Superior temporal gyrus (tissue), 1 donor: Measurements from ENCODE around the gene SETD2.
"Not testable (repeated sequence)": the region's sequence is repeated elsewhere in the genome, so short reads cannot be mapped to it uniquely, and the experiment has no call there.

Source experiments
- DNase-seq: peaks from one replicate; pipeline ENCODE4 v3.0.0-alpha.2; 2016; ENCODE audit errors: extremely low spot score

Gene SETD2

GRCh38 chr3:47036145-47036544, 127.8 kb downstream of the SETD2 start:
- DNase-seq = no peak

GRCh38 chr3:47035645-47036044, 128.3 kb downstream of the SETD2 start:
- DNase-seq = no peak

GRCh38 chr3:47034868-47035489, 128.9 kb downstream of the SETD2 start:
- DNase-seq = peak; percentile 58

DNA sequence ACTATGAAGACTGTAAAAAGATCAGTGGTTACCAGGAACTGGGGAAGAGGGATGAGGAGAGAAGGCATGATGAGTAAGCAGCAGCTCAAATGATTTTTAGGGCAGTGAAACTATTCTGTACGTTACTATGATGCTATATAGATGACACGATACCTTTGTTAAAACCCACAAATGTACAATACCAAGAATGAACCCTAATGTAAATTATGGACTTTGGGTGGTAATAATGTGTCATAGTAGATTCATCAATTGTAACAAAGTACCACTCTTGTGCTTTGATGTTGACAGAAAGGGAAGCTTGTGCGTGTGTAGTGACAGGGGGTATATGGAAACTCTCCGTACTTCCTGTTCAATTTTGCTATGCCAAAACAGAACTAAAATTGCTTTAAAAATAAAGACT, 132.9 kb downstream of the SETD2 start:
- DNase-seq = not testable (repeated sequence)

DNA sequence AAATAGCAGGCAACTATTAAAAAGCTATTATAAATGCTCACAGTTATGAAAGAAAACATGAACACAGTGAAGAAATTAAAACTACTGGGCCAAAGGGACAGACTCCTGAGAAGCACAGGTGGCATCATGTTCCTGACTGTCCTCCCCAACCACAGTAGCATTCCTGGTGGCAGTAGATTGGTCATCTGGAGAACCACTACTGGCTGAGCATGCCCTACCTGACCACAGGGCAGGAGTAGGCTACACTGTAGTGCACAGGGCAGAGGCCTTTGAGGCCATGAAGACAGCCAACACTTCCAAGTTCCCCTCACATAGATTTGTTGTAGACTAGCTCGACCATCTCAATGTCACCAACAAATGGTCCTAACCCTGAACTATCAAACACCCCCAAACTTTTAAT, 135.2 kb downstream of the SETD2 start:
- DNase-seq = no peak

GRCh38 chr3:47028146-47028545, 135.8 kb downstream of the SETD2 start:
- no peak for DNase-seq

DNA sequence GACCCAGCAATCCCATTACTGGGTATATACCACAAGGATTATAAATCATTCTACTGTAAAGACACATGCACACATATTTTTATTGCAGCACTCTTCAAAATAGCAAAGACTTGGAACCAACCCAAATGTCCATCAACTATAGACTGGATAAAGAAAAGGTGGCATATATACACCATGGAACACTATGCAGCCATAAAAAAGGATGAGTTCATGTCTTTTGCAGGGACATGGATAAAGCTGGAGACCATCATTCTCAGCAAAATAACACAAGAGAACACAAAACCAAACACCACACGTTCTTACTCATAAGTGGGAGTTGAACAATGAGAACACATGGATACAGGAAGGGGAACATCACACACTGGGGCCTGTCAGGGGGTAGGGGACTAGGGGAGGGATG, 137.5 kb downstream of the SETD2 start:
- DNase-seq = not testable (repeated sequence)

DNA sequence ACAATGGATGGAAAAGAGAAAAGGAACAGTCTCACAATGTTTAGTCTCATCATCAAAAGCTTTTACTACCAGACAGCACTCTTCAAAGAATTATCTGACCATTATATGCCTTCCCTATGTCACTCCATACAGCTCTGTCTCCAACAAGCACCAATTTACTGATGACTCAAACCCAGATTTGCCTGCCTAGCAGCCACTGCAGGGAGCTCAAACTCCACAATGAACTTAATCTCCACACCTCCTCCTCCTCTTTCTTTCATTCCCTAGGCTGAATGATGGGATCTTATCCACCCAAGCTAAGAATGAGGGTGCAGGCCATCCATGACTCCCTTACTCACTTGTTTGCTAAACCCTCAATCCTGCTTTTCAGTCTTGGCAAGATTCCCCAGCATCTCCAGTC, 139.0 kb downstream of the SETD2 start:
- no peak for DNase-seq

DNA sequence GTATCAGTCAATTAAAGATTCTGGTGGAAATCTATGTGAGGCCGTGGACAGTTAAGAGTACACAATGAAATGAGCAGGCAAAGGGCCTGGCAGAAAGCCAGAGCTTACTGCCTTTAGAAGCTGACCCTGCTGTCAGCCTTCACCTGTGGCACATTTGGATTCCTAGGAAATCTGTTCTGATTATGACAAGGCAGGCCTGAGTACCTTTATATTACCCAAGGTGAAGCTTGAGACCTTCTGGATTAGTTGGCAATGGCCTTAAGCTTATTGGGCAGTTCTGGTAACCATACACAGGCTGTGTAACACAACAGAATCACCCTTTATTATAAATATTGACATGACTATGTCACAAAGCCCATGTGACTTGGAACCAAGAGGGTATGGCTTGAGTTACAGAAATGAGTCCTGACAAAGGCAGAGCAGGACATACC, 141.3 kb downstream of the SETD2 start:
- DNase-seq = no peak

GRCh38 chr3:47020311-47020710, 143.6 kb downstream of the SETD2 start:
- no peak for DNase-seq

DNA sequence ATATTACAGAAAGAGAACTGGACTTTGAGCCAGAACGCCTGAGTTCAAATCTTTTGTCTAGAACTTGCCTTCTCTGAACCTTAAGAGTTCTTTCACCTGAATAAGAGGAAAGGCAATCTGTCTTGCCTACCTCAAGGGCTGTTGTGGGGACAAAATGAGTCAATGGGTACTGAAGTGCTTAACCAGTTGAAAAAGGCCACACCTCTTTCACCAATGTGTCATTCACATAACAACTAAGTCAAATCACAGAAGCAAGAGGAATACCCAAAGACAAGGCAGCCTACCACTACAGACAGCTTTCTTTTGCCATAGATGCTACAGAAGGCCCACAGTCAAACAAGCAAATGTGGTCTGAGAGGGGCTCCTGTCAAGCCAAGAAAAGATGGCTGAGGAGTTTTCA, 144.7 kb downstream of the SETD2 start:
- DNase-seq = no peak

GRCh38 chr3:47018269-47018611, 145.7 kb downstream of the SETD2 start:
- no peak for DNase-seq

DNA sequence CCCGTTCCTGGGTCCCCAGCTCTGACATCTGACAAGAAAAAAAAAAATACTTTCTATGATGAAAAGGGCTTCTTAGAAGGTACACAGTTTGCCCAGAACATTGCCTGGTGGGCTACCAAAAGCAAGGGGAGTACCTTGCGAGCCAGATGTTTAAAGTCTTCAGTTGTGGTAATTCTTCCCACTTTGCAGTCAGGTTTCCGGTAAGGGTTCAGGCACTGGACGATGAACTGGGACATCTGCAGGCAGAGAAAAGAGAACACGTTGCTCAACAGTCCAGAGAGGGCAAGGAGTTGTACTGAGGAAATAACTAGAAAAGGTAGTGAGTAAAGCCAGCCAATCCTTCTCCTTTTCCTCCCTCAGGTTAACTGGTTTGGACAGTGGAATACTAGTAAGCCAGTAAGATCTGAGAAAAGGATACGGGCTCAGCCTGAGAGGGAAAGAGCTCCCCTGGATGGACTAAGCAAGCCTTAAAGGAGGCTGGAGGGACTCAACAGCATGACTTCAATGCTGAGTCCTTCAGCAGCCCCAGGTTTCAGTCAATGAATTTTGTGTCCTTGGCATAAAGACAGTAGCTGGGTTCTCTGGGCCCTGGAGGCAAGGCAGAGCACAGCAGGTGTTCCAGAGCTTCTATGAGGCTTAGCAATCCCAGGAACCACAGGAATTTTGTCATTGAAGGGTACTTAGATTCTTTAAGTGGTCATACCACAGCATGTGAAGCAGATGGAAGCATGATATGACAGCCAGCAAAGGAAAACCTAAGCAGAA, 146.2 kb downstream of the SETD2 start:
- no peak for DNase-seq

GRCh38 chr3:47016934-47017435, 146.9 kb downstream of the SETD2 start:
- DNase-seq = no peak

- no peak for DNase-seq
These were observed 147.6 kb downstream of the SETD2 start for GRCh38 chr3:47016086-47016933.

GRCh38 chr3:47015151-47015550, 148.8 kb downstream of the SETD2 start:
- no peak for DNase-seq

- DNase-seq = no peak
These were observed 149.9 kb downstream of the SETD2 start for GRCh38 chr3:47014036-47014435.

DNA sequence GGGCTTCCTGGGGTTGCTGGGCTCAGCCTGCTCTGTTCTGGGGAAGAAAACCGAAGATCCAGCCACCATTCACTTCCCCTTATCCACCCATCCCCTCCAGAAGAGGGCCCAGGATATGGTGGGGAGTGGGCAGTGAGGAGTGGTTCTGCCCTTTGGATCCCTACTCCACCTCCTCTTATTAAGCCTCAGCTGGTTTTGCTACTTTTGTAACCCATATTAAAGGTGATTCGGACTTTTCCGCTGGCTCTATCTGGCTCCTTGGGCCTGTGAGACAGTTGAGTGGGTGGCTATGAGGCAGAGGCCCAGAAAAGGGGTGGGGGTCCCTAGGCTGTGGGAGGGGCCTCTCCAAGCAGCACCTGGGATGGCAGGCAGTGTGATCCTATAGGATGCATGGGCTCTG, 150.7 kb downstream of the SETD2 start:
- DNase-seq = no peak

DNA sequence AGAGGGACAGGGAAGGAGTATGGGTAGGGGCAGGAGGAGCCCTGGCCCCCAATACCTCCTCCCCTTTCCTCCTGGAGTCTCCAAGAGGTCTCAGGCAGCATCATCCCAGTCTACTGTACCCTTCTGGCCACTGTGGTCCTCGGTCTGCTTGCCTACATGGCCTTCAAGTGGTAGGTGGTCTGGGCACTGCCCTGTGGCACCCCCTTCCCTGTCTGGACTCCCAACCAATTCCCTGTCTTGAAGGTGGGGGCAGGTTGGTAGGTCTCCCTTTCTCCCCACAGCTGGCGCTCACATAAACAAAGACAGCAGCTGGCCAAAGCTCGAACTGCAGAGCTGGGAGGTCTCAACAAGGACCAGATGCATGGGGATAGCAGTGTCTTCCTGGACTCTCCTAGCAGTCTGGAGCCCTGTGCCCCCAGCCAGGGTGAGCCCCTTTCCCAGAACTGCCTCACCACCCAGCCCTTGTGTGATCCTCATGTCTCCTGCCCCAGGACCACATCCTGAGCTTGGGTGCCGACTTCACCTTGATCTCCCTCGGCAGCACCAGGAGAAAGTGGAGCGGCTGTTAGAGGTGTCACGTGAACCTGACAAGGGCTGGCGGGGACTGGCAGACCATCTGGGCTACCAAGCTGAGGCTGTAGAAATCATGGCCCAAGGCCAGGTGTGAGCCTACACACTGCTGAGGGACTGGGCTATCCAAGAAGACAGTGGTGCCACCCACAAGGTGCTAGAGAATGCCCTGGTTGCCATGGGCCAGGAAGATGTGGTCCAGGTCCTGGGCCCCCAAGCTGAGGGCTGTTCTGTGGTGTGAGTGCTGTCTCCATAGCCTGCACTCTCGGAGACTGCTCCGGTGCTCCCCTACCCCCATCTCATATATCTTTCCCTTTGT, 151.3 kb downstream of the SETD2 start:
- no peak for DNase-seq

GRCh38 chr3:47011371-47011770, 152.5 kb downstream of the SETD2 start:
- no peak for DNase-seq

GRCh38 chr3:47010910-47011309, 153.0 kb downstream of the SETD2 start:
- DNase-seq = no peak
